Caki2 (cell line): ENCODE measurements around the gene KRTAP9-1. TPM values are rescaled to one million over a fixed set of nuclear protein-coding genes. Genes with fewer than 3 reads are reported as not detected.
A peak's percentile ranks its signal among the peaks of the same experiment; 100 is the strongest.
"Not testable (repeated sequence)": the region's sequence is repeated elsewhere in the genome, so short reads cannot be mapped to it uniquely, and the experiment has no call there.

Experiments
- DNase-seq: peaks from one replicate; pipeline ENCODE4 v3.0.0-alpha.2; 2015; ENCODE audit warnings: low read depth
- in situ Hi-C: cut with HindIII; loops from 2 replicates; pipeline ENCODE4 v1.10.0; 2016; ENCODE audit warnings: low sequenced_read_pairs, low pct_unique_long_range_greater_than_20kb, mixed read lengths
- total RNA-seq: library from RNA; depleted of rRNA; stranded (reverse); fragments of >200 nt; shearing (Covaris generic); gene quantifications from 2 replicates; pipeline ENCODE4 v1.2.3, GENCODE V29; 2014; ENCODE audit warnings: low replicate concordance; rRNA removed

Gene KRTAP9-1
- not detected in 2 replicates for total RNA-seq

DNA sequence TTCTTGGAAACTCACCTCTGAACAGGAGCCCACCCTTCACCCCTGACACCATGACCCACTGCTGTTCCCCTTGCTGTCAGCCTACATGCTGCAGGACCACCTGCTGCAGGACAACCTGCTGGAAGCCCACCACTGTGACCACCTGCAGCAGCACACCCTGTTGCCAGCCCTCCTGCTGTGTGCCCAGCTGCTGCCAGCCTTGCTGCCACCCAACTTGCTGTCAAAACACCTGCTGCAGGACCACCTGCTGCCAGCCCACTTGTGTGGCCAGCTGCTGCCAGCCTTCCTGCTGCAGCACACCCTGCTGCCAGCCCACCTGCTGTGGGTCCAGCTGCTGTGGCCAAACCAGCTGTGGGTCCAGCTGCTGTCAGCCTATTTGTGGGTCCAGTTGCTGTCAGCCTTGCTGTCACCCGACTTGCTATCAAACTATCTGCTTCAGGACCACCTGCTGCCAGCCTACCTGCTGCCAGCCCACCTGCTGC, at the start of gene KRTAP9-1:
KRTAP9-1 (plus strand) TSS at position 51 of the 482 bp plus-strand sequence; CDS start at position 51, 0 bp downstream.
- in situ Hi-C loops, DNase-seq: not testable (repeated sequence)

DNA sequence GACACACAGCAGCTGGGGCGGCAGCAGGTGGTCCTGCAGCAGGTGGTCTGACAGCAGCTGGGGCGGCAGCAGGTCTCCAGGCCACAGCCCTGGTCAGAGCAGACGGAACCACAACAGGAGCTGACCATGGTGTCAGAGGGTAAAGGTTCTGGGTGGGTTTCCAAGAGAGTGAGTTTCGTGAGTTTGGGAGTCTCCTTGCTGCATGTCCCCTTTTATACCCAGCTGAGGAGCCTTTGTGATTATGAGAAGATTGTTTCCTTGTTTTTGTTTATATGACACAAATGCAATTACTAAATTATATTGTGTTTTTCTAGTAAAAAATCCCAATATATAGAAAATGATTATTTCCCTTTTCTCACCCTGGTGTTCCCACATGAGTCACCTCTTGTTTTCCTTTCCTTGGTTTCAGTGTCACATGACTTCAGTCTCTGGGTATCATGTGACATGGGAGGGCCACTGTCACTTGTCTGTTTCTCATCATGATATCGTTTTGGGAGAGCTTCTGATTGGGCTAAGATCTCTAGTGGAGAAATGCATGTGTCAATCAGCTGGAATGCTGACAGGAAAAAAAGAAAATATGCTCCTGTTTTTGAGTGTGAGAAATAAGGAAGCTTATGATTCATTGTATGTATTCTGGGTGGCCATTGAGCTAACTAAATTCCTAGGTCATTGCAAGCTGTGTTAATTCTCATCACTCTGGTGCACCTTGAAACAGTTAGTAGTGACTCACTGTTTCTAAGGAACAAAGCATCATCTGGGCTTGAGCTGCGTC, 49.1 kb upstream of the KRTAP9-1 start, which contains the start of gene KRTAP4-6:
KRTAP4-6 (minus strand) TSS at position 185 of the 772 bp plus-strand sequence; CDS start at position 128, 57 bp downstream.
- DNase-seq, result peak; percentile 75
- in situ Hi-C loops, result no loop called here

DNA sequence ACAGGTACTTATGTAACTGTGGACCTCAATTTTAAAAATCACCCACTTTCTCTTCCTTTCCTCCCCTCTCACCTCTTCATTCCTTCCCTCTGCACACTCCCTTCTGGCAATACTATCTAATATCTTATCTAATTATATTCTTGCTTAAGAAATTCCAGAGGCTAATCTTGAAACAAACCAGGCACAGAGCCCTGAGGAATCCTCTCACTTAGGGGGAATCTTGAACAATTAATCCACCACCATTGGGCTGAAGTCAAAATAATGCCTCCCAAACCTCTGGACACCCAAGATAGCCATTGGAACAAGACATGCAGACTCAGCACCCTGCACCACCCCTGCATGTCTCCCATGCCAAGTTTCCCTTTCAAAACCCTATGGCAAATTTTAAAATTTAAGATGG, 48.3 kb upstream of the KRTAP9-1 start:
- in situ Hi-C loops, result no loop called here
- DNase-seq, result no peak

DNA sequence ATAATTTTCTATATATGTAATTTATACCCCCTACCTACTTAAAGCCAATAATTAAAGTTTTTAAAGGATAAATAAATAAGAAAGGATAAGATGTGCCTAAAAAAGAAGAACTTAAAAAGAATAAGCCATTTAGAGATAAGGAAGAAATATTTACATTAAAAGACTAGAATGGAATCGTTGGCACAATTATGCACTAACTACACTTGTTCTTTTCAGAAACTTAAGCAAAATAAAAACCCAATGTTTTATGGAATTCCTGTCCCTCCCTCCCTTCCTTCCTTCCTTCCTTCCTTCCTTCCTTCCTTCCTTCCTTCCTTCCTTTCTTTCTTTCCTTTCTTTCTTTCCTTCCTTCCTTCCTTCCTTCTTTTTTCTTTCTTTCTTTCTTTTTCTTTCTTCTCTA, 44.8 kb upstream of the KRTAP9-1 start:
- in situ Hi-C loops, result no loop called here
- DNase-seq, result no peak

- in situ Hi-C loops, result no loop called here
- DNase-seq, result no peak
Observed at GRCh38 chr17:41145261-41145660, 44.4 kb upstream of the KRTAP9-1 start.

DNA sequence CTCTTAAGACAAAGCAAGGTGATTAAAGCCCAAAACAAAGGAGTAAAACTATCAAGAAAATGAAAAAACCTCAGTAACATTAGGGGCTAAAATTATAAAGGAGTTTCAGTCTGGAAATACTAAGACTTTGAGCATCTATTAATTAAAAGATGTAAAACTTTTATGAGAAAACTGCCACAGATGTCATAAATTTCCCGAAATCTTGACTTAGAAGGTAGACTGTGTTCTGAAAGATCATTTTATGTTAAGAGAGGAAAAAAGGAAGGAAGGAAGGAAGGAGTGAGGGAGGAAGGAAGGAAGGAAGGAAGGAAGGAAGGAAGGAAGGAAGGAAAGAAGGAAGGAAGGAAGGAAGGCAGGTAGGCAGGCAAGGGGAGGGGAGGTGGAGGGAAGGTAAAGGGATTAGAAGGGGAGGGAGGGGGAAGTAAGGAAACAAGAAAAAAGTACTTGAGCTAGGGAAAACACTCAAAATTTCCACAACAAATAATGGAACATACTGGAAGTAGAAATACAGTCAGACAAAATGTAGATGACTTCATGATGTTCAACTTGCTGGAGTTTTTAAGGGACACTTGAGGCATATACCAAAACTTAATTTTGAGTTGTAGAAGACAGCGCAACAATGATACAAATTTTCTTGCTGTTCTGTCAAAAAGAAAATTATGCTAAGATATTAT, 42.0 kb upstream of the KRTAP9-1 start:
- in situ Hi-C loops, result no loop called here

DNA sequence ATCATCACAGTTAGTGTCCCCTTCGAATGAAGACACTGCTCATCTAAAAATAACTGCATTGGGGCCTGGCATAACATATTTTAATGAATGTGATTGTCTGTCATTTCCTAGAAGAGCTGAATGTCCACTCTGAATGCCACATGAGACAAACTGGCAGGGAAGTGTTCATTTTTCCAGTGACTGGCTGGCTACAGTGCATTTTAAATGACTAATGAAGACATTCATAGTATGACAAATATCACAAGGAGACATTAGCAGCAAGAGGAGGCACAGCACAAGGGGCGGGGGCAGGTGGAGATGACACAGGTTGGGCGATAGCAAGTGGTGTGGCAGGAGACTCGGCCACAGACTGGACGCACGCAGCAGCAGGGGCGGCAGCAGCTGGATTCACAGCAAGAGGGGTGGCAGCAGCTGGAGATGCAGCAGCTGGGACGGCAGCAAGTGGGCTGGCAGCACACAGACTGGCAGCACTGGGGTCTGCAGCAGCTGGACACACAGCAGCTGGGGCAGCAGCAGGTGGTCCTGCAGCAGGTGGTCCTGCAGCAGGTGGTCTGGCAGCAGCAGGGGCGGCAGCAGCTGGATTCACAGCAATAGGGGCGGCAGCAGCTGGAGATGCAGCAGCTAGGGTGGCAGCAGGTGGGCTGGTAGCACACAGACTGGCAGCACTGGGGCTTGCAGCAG, 40.6 kb upstream of the KRTAP9-1 start:
- DNase-seq, in situ Hi-C loops: not testable (repeated sequence)

More for the DNA sequence above, 42.0 kb upstream of the KRTAP9-1 start:
- DNase-seq, result no peak

DNA sequence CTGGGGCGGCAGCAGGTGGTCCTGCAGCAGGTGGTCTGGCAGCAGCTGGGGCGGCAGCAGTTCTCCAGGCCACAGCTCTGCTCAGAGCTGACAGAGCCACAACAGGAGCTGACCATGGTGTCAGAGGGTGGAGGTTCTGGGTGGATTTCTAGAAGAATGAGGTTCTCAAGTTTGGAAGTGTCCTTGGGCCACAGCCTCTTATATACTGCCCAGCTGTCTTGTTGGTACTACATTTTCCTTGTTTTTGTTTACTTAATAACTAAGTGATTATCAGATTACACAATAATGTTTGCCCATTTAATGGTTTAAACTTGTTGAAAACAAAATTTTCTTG, 40.1 kb upstream of the KRTAP9-1 start, which contains the start of gene KRTAP4-5:
KRTAP4-5 (minus strand) TSS at position 174 of the 334 bp plus-strand sequence; CDS start at position 116, 58 bp downstream.
- in situ Hi-C loops, result no loop called here
- no peak for DNase-seq

- in situ Hi-C loops, result no loop called here
- DNase-seq, result no peak
Observed at GRCh38 chr17:41150026-41150425, 39.7 kb upstream of the KRTAP9-1 start.

- in situ Hi-C loops, result no loop called here
Observed at GRCh38 chr17:41151525-41151924, 38.2 kb upstream of the KRTAP9-1 start.

GRCh38 chr17:41153856-41154255, 35.8 kb upstream of the KRTAP9-1 start:
- DNase-seq, result no peak
- in situ Hi-C loops, result no loop called here

More at GRCh38 chr17:41151525-41151924, 38.2 kb upstream of the KRTAP9-1 start:
- DNase-seq, result no peak

DNA sequence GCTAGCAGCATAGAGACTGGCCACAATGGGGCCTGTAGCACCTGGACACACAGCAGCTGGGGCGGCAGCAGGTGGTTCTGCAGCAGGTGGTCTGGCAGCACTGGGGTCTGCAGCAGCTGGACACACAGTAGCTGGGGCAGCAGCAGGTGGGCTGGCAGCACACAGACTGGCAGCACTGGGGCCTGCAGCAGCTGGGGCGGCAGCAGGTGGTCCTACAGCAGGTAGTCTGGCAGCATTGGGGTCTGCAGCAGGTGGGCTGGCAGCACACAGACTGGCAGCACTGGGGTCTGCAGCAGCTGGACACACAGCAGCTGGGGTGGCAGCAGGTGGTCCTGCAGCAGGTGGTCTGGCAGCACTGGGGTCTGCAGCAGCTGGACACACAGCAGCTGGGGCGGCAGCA, 29.5 kb upstream of the KRTAP9-1 start:
- DNase-seq, in situ Hi-C loops: not testable (repeated sequence)

- in situ Hi-C loops, result no loop called here
- no peak for DNase-seq
Observed at GRCh38 chr17:41160648-41161047, 29.0 kb upstream of the KRTAP9-1 start, which contains the start of gene KRTAP4-4. Gene KRTAP4-4, minus strand, starts transcription at chr17:41160748. Its CDS starts 57 bp downstream, at chr17:41160691.

GRCh38 chr17:41163828-41164227, 25.9 kb upstream of the KRTAP9-1 start:
- in situ Hi-C loops, result no loop called here
- no peak for DNase-seq

DNA sequence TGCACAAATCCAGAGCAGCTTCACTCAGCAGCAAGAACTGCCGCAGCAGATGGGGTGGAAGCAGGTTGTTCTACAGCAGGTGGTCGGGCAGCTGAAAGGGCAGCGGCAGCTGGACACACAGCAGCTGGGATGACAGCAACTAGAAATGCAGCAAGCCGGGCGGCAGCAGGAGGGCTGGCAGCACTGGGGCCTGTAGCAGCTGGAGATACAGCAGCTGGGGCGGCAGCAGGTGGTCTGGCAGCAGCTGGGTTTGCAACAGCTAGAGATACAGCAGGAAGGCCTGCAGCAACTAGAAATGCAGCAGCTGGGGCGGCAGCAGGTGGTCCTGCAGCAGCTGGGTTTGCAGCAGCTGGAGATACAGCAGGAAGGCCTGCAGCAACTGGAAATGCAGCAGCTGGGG, 22.1 kb upstream of the KRTAP9-1 start:
- in situ Hi-C loops, result no loop called here
- DNase-seq, result no peak

GRCh38 chr17:41168121-41168520, 21.6 kb upstream of the KRTAP9-1 start, which contains the start of gene KRTAP4-3:
Gene KRTAP4-3, minus strand, starts transcription at chr17:41168221. Its CDS starts 49 bp downstream, at chr17:41168172.
- in situ Hi-C loops, result no loop called here
- no peak for DNase-seq

DNA sequence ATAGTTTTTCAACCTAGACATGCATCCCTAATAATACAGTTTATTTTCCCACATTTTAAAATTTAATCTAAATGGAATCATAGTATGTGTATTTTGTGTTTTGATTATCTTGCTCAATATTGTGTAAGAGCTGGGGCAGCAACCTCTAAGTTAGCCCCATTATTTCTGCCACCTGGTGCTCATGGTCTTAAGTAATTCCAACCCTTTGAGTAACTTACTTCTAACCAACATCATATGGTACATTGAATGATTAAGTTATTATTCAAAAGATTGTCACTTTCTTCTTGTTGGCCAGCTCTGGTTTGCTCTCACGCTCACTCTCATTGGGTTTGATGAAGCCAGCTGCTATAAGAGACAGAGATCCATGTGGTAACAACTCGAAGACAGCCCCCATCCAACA, 17.8 kb upstream of the KRTAP9-1 start:
- DNase-seq, result no peak
- in situ Hi-C loops, result no loop called here

DNA sequence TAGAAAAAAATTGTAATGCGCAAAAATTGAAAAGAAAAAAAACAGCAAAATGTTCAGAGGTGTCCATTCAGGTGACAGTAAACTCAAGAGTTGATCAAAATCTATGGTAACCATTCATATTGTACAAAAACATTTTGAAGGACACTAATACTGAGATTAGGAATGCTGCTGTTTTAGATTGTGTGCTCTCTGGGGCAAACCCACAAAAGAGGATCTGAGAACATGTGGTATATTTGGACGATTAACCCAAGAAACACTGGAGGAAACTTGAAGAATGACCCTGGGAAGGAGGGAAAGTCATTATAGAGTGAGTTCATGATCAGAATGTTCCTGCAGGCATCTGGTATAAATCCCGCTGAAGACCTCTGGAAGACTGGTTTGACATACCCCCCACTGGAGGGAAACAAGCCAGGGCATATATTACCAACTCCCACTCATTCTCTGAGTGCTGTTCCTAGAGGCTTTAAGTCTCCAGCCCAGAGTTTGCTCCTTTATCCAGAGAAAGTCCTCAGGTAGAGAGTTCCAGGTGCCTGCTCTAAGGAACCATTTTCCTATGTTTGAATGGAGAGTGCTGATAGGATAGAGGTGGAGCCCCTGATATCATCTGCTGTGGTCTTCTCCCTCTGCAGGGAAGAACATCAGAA, 12.8 kb upstream of the KRTAP9-1 start:
- in situ Hi-C loops, result no loop called here
- DNase-seq, result no peak
